ENCODE data around the gene KRT36.

GRCh38 chr17:41437254-41437653 is 52.5 kb downstream of the KRT36 start:
- TF ChIP-seq EZH2phosphoT487 (IDR thresholded peaks at IDR 0.05) (no peak), CTCF (IDR thresholded peaks at IDR 0.05) (no peak)

Measured in neural progenitor cell (in vitro differentiated cells).